IPS-18c (cell line): Measurements from ENCODE around the gene TTC5.
"Not testable (repeated sequence)": the region's sequence is repeated elsewhere in the genome, so short reads cannot be mapped to it uniquely, and the experiment has no call there.

Source experiments
- H3K4me3 ChIP-seq: 2 replicates; pipeline ENCODE4 v1.7.0; 2013; ENCODE audit warnings: low read depth, mild to moderate bottlenecking, low read length, moderate library complexity; ENCODE audit not compliant: insufficient read depth
- H3K9me3 ChIP-seq: one replicate; pipeline ENCODE4 v1.6.1; 2013; ENCODE audit warnings: mild to moderate bottlenecking, low read length, moderate library complexity; ENCODE audit not compliant: control insufficient read depth, insufficient read depth

TTC5 gene

GRCh38 chr14:20305265-20306078 is at the start of gene TTC5:
Gene TTC5, minus strand, starts transcription at chr14:20305951. Its CDS starts 14 bp downstream, at chr14:20305937.
- Histone ChIP-seq H3K9me3 (no peaks in the 10 kb centered on the region), H3K4me3 (peak within 1 kb of the TSS; percentile 81)

- no peak overlapping the region for H3K4me3 ChIP-seq
- no peaks in the 10 kb centered on the region for H3K9me3 ChIP-seq
These were observed 45.1 kb upstream of the TTC5 start for GRCh38 chr14:20350860-20351259.

- Histone ChIP-seq H3K4me3 (no peak overlapping the region), H3K9me3 (no peaks in the 10 kb centered on the region)
These were observed 44.5 kb upstream of the TTC5 start for GRCh38 chr14:20350282-20350681.

- Histone ChIP-seq H3K9me3 (no peaks in the 10 kb centered on the region), H3K4me3 (no peak overlapping the region)
These were observed 42.0 kb upstream of the TTC5 start for GRCh38 chr14:20347747-20348146.

GRCh38 chr14:20346713-20347112 is 41.0 kb upstream of the TTC5 start:
- no peaks in the 10 kb centered on the region for H3K9me3 ChIP-seq
- no peak overlapping the region for H3K4me3 ChIP-seq

GRCh38 chr14:20345366-20345765 is 39.6 kb upstream of the TTC5 start:
- Histone ChIP-seq H3K4me3 (no peak overlapping the region), H3K9me3 (no peaks in the 10 kb centered on the region)

- Histone ChIP-seq H3K4me3 (peak overlapping the region; percentile 77), H3K9me3 (no peaks in the 10 kb centered on the region)
These were observed 38.1 kb upstream of the TTC5 start for GRCh38 chr14:20343862-20344220.

- Histone ChIP-seq H3K4me3 (peak within 1 kb of the TSS; percentile 77), H3K9me3 (no peaks in the 10 kb centered on the region)
These were observed 37.5 kb upstream of the TTC5 start, which contains the start of gene PARP2 for GRCh38 chr14:20343092-20343861. Gene PARP2, plus strand, starts transcription at chr14:20343635. Its CDS starts 7 bp downstream, at chr14:20343642.

- peak overlapping the region; percentile 57; the same call in 1 of the 2 replicates for H3K4me3 ChIP-seq
These were observed 35.9 kb upstream of the TTC5 start for GRCh38 chr14:20341646-20342045.

GRCh38 chr14:20341032-20341431 is 35.3 kb upstream of the TTC5 start:
- not testable (repeated sequence) for H3K4me3 ChIP-seq, H3K9me3 ChIP-seq

More at GRCh38 chr14:20341646-20342045, 35.9 kb upstream of the TTC5 start:
- no peaks in the 10 kb centered on the region for H3K9me3 ChIP-seq

- H3K4me3 ChIP-seq = no peak overlapping the region
These were observed 28.3 kb upstream of the TTC5 start for GRCh38 chr14:20334017-20334416.

GRCh38 chr14:20333494-20333841 is 27.7 kb upstream of the TTC5 start:
- Histone ChIP-seq H3K9me3 (no peaks in the 10 kb centered on the region), H3K4me3 (no peak overlapping the region)

More at GRCh38 chr14:20334017-20334416, 28.3 kb upstream of the TTC5 start:
- H3K9me3 ChIP-seq = no peaks in the 10 kb centered on the region

- H3K9me3 ChIP-seq = no peaks in the 10 kb centered on the region
- H3K4me3 ChIP-seq = peak within 1 kb of the TSS; percentile 82
These were observed 27.2 kb upstream of the TTC5 start, which contains the start of gene CCNB1IP1 for GRCh38 chr14:20332788-20333493. Gene CCNB1IP1, minus strand, starts transcription at chr14:20333279. Its CDS starts 16,756 bp downstream, at chr14:20316523.

- no peaks in the 10 kb centered on the region for H3K9me3 ChIP-seq
- H3K4me3 ChIP-seq = peak overlapping the region; percentile 82
These were observed 26.7 kb upstream of the TTC5 start for GRCh38 chr14:20332431-20332787.

GRCh38 chr14:20331053-20331613 is 25.4 kb upstream of the TTC5 start:
- H3K4me3 ChIP-seq = peak overlapping the region; percentile 25; the same call in 1 of the 2 replicates
- H3K9me3 ChIP-seq = no peaks in the 10 kb centered on the region

- Histone ChIP-seq H3K4me3 (no peak overlapping the region), H3K9me3 (no peaks in the 10 kb centered on the region)
These were observed 23.6 kb upstream of the TTC5 start for GRCh38 chr14:20329355-20329754.

GRCh38 chr14:20328705-20329104 is 23.0 kb upstream of the TTC5 start:
- Histone ChIP-seq H3K4me3 (no peak overlapping the region), H3K9me3 (no peaks in the 10 kb centered on the region)
